GM21367 (cell line): ENCODE data around the gene ARPIN.
"Not testable (repeated sequence)": the region's sequence is repeated elsewhere in the genome, so short reads cannot be mapped to it uniquely, and the experiment has no call there.

Experiments
- ATAC-seq: cut with Tn5 transposase; IDR thresholded peaks from one replicate; pipeline ENCODE4 v1.9.1; 2021; ENCODE audit not compliant: unreplicated experiment

ARPIN gene

DNA sequence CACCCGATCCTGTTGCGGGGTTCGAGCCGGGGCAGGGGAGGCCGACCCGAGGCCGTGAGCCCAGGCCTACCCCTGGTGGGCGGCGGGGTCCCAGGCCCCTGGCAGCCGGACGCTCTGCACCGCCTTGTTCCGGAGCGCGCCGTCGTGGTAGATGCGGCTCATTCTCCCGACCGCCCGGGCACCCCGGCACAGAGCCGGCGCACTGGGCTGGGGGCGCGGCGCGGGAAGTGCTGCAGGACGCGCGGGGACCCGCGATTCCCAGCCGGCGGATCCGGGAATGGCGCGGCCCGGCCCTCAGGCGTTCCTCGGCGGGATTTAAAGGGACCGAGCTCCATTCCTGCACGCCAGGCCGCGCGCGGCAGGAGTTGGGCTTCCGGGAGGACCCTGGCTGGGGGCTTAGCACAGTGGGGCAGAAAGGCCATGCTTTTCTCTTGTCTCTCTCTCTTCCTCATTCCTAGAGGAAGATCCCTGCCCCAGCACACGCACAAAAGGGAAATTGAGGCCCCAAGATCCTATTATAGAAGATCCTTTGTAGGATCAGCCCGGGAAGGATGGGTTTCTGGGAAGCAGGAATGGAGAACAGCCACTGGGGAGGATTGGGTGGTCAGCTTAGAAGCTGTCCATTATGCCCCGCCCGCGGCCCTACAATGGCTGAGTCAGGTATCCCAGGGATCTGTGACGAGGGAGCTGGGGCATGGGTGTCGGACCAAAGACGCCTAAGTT, at the start of gene ARPIN:
Gene ARPIN, minus strand, starts transcription at position 279 of the 723 bp plus-strand sequence. Its CDS starts 117 bp downstream, at position 162.
- no peak for ATAC-seq

- no peak for ATAC-seq
These were observed 45.5 kb upstream of the ARPIN start for GRCh38 chr15:89958107-89958805.

DNA sequence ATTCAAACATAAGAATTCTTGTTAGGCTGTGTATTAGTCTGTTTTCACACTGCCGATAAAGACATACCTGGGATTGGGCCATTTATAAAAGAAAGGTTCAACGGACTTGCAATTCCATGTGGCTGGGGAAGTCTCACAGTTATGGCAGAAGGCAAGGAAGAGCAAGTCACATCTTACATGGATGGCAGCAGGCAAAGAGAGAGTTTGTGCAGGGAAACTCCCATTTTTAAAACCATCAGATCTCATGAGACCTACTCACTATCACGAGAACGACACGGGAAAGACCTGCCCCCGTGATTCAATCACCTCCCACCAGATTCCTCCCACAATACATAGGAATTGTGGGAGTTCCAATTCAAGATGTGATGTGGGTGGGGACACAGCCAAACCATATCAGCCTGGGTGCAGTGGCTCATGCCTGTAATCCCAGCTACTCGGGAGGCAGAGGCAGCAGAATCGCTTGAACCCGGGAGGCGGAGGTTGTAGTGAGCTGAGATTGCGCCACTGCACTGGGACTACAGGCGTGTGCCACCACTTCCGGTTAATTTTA, 42.8 kb upstream of the ARPIN start:
- not testable (repeated sequence) for ATAC-seq

DNA sequence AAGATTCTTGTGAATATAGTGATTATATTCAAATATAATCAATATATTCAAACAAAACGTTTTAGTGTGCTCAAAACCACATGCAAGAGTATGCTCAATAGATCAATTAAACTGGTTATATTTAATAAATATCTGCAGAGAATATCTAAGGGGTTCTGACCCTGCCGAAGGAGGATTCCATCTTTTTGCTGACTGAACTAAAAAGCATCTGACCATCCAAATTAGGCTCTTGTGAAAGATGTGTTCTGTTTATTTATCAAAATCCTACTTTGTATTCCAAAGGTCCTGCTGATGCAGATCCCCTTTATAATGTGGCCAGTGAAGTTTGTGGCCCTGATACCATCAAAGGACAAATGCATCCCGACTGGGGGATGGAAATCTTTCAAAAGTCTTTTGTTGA, 41.8 kb upstream of the ARPIN start:
- no peak for ATAC-seq

- ATAC-seq, result no peak
These were observed 36.0 kb upstream of the ARPIN start for GRCh38 chr15:89948796-89949195.

GRCh38 chr15:89947385-89947784, 34.6 kb upstream of the ARPIN start:
- no peak for ATAC-seq

DNA sequence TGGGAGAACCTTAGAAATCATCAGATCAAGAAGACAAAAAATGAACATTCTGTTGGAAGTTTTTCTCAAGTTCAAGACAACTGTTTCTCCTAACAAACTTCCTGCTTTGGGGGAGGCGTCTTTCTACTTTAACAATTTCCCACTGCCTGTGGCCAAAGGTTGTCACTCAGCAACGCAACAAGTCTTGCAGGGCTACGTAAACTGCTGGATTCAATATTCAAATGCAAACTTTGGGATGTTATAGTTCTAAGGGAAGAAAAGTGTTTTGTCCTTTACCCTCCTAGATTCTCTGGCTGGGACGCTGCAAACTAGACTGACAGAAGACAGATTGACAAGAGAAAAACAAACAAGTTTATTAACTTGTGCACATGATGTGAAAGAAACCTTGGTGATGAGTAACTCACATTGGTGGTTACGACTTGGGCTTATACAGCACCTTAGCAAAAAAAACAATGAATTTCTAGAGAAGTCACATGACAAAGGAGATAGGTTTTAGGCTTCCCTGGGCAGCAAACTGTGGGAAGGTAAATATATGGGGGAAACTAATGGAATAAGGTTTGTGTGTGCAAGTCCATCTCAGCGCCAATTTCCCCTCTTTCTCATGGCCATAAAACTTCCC, 34.0 kb upstream of the ARPIN start:
- ATAC-seq, result no peak

DNA sequence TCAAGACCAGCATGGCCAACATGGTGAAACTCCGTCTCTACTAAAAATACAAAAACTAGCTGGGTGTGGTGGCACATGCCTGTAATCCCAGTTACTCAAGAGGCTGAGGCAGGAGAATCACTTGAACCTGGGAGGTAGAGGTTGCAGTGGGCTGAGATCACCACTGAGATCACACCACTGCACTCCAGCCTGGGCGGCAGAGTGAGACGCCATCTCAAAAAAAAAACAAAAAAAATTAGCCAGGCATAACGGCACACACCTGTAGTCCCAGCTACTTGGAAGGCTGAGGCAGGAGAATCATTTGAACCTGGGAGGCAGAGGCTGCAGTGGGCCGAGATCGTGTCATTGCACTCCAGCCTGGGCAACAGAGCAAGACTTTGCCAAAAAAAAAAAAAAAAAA, 31.0 kb upstream of the ARPIN start:
- not testable (repeated sequence) for ATAC-seq

DNA sequence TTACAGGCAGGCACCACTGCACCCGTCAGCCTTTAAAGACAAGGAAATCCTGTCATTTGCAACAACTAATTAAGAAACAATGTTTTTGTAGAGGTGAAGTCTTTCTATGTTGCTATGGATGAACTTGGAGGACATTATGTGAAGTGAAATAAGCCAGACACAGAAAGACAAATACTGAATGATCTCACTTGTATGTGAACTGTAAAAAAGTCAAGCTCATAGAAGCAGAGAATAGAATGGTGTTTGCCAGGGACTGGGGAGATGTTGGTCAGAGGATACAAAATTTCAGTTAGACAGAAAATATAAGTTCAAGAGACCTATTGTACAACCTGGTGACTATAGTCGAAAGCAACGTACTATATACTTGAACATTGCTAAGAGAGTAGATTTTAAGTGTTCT, 27.2 kb upstream of the ARPIN start:
- ATAC-seq, result no peak

- not testable (repeated sequence) for ATAC-seq
These were observed 26.6 kb upstream of the ARPIN start for GRCh38 chr15:89939377-89939776.

- ATAC-seq, result no peak
These were observed 24.9 kb upstream of the ARPIN start for GRCh38 chr15:89937365-89938350.

GRCh38 chr15:89936786-89937265, 24.1 kb upstream of the ARPIN start:
- no peak for ATAC-seq

DNA sequence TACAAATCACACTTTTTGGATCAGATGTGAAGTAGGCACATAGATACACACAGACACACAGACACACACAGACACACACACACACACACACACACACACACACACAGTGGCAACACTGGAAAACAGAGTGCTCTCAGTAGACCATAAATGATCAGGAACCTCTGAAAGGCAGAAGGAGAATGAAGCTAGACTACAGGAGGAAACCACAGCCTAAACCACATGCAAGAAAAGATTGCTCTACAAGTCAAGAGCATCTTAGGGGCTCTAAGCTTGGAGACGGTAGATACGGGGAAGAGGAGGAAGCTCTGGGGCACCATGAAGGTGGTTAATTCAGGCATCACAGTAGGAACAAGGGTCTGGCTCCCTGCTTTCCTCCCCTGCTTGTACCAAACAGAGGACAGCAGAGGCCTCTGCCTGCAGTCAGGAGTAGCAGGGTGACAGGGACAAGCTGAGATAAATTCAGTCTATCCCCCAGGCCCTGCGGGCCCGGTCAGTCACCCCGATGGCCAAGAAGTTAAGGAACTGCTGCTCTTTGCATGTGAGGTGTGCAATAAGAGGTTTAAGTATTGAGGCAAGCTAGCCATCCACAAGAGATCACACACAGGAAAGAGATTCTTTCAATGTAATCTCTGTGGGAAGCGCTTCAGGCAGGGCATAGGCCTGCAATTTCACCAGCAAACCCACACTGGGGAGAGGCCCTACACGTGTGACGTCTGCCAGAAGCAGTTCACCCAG, 23.5 kb upstream of the ARPIN start:
- ATAC-seq, result no peak

GRCh38 chr15:89932880-89933279, 20.1 kb upstream of the ARPIN start:
- no peak for ATAC-seq

- ATAC-seq, result no peak
These were observed 15.7 kb upstream of the ARPIN start for GRCh38 chr15:89928421-89928820.

GRCh38 chr15:89926158-89926557, 13.4 kb upstream of the ARPIN start:
- no peak for ATAC-seq

DNA sequence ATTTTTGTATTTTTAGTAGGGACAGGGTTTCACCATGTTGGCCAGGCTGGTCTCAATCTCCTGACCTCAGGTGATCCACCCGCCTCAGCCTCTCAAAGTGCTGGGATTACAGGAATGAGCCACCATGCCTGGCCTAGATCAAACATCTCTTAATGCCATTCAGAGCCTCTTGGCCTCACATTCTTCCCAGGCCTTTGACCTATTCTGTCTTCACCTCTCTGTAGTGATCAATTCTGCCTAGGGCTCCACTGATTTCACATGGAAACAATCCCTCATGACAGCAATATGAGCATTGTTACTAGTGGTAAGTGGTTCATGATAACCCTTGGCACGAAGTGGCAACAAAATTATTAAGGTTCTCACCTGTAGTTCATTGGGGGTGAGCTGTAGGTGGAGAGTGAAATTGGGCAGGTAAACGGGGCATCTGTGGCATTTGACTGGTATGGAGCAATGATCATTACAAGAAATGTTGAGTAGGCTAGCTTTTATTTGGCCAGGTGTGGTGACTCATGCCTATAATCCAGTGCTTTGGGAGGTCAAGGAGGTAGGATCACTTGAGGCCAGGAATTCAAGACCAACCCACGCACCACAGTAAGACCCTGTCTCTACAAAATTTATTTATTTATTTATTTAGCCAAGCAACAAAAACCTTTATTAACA, 4.8 kb upstream of the ARPIN start:
- ATAC-seq, result no peak

GRCh38 chr15:89916660-89917059, 3.9 kb upstream of the ARPIN start:
- no peak for ATAC-seq

- no peak for ATAC-seq
These were observed 543 bp downstream of the ARPIN start for GRCh38 chr15:89912145-89912673.
